ENCODE measurements around the gene TEX26. TPM values are rescaled to one million over a fixed set of nuclear protein-coding genes. Genes with fewer than 3 reads are reported as not detected.
A peak's percentile ranks its signal among the peaks of the same experiment; 100 is the strongest.

The TEX26 gene
- total and polyA plus RNA-seq, 4 experiments from 2014 or later, result not detected

DNA sequence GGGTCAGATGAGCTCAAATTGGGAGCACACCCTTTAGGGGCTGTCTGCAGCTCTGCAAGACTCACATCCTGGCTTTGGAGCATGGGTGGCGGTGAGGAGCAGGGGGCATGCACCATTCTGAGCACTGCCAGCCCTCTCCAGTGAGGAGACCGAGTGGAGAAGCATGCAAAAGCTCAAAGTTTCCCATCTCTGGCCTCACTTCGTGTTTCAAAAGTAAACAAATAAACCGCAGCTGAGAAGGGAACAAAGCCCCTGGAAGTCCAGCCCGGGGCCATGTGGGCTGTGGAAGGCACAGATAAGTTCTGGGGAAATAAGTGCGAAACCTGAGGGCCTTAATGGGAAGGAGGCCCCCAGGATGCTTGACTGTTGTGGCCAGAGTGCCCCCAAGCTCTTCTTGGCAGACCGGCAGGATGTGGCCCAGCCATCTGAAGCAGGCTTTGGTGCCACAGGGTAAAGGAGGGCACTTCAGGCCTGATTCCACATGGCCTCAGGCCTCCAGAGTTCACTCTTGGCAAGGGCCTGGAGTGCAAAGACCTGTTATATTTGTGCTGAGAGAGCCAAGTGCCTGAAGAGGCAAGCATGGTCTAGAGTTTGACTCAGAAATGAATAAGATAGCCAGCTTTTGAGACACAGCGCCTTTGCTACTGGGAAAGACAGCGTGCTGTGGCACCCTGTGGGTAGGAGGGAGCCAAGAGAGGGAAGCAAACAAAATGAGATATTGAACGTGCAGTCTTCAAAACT is 25.2 kb upstream of the TEX26 start:
- Histone ChIP-seq H3K4me3 (ENCODE audit: low read length in 2 of 2) (no peak overlapping the region), H3K27ac (ENCODE audit: low read depth, low read length) (no peak overlapping the region), H3K4me1 (ENCODE audit: insufficient read depth, low read length) (peaks cover 6% of the 10 kb centered on the region), H3K9me3 (ENCODE audit: control insufficient read depth in 1 of 2, low read length in 2 of 2) (no peaks in the 10 kb centered on the region), H3K27me3 (ENCODE audit: insufficient read depth, low read length) (peaks cover 9% of the 10 kb centered on the region), H3K36me3 (ENCODE audit: insufficient read depth, low read length) (no peaks in the 10 kb centered on the region)
- Mint-ChIP-seq H3K36me3 (no peaks in the 10 kb centered on the region), H3K4me3 (peak overlapping the region in 2 of 8 donors; percentile 24 to 27), H3K27ac (no peak overlapping the region), H3K4me1 (peaks cover 4 to 17% (median 12%) of the 10 kb centered on the region in 4 donors), H3K27me3 (peaks cover 48 to 51% of the 10 kb centered on the region in 2 donors), H3K9me3 (peaks cover 0 to 5% (median 0%) of the 10 kb centered on the region in 8 donors)
- no peak for DNase-seq
- ChIA-PET CTCF (ENCODE audit: partially characterized antibody) (no interaction called here), POLR2A (ENCODE audit: partially characterized antibody) (no interaction called here)
- intact Hi-C loops (cut with micrococcal nuclease), result no loop called here

GRCh38 chr13:30908416-30908980 is 24.0 kb upstream of the TEX26 start:
- Mint-ChIP-seq H3K9me3 (peaks cover 0 to 5% (median 0%) of the 10 kb centered on the region in 8 donors), H3K27ac (no peak overlapping the region), H3K4me3 (peak overlapping the region in 1 of 8 donors; percentile 17), H3K4me1 (peaks cover 4 to 17% (median 12%) of the 10 kb centered on the region in 4 donors), H3K36me3 (no peaks in the 10 kb centered on the region), H3K27me3 (peaks cover 43 to 44% of the 10 kb centered on the region in 2 donors)
- H3K36me3 ChIP-seq (ENCODE audit: insufficient read depth, low read length), result no peaks in the 10 kb centered on the region
- H3K4me1 ChIP-seq (ENCODE audit: insufficient read depth, low read length), result peaks cover 6% of the 10 kb centered on the region
- intact Hi-C loops (cut with micrococcal nuclease), result no loop called here
- H3K27me3 ChIP-seq (ENCODE audit: insufficient read depth, low read length), result peaks cover 9% of the 10 kb centered on the region
- H3K4me3 ChIP-seq (ENCODE audit: low read length in 2 of 2), result no peak overlapping the region
- ChIA-PET CTCF (ENCODE audit: partially characterized antibody) (no interaction called here), POLR2A (ENCODE audit: partially characterized antibody) (no interaction called here)
- DNase-seq, result no peak
- no peaks in the 10 kb centered on the region for H3K9me3 ChIP-seq (ENCODE audit: control insufficient read depth in 1 of 2, low read length in 2 of 2)
- no peak overlapping the region for H3K27ac ChIP-seq (ENCODE audit: low read depth, low read length)

- intact Hi-C loops (cut with micrococcal nuclease), result no loop called here
- peaks cover 28 to 33% of the 10 kb centered on the region in 2 donors for H3K27me3 Mint-ChIP-seq
- Histone ChIP-seq H3K4me1 (ENCODE audit: insufficient read depth, low read length) (peaks cover 6% of the 10 kb centered on the region), H3K36me3 (ENCODE audit: insufficient read depth, low read length) (no peaks in the 10 kb centered on the region), H3K4me3 (ENCODE audit: low read length in 2 of 2) (no peak overlapping the region), H3K9me3 (ENCODE audit: control insufficient read depth in 1 of 2, low read length in 2 of 2) (no peaks in the 10 kb centered on the region), H3K27ac (ENCODE audit: low read depth, low read length) (no peak overlapping the region), H3K27me3 (ENCODE audit: insufficient read depth, low read length) (peaks cover 9% of the 10 kb centered on the region)
- H3K4me1 Mint-ChIP-seq, result peaks cover 1 to 14% (median 9%) of the 10 kb centered on the region in 4 donors
- CTCF ChIA-PET (ENCODE audit: partially characterized antibody), result interaction anchor here (1.7 to 1.9 kb wide), 2 partner anchors 10 to 45 kb away, joined by 3 to 6 read pairs; no protein-coding TSS in a partner anchor
- no peak overlapping the region for H3K4me3 Mint-ChIP-seq
- no peaks in the 10 kb centered on the region for H3K36me3 Mint-ChIP-seq
- no peak overlapping the region for H3K27ac Mint-ChIP-seq
- DNase-seq, result no peak
- POLR2A ChIA-PET (ENCODE audit: partially characterized antibody), result interaction anchor here (0.5 kb wide), 1 partner anchor 1417 kb away, joined by 3 read pairs; no protein-coding TSS in a partner anchor
- H3K9me3 Mint-ChIP-seq, result peaks cover 0 to 1% (median 0%) of the 10 kb centered on the region in 8 donors
Observed at GRCh38 chr13:30910676-30911075, 21.8 kb upstream of the TEX26 start.

DNA sequence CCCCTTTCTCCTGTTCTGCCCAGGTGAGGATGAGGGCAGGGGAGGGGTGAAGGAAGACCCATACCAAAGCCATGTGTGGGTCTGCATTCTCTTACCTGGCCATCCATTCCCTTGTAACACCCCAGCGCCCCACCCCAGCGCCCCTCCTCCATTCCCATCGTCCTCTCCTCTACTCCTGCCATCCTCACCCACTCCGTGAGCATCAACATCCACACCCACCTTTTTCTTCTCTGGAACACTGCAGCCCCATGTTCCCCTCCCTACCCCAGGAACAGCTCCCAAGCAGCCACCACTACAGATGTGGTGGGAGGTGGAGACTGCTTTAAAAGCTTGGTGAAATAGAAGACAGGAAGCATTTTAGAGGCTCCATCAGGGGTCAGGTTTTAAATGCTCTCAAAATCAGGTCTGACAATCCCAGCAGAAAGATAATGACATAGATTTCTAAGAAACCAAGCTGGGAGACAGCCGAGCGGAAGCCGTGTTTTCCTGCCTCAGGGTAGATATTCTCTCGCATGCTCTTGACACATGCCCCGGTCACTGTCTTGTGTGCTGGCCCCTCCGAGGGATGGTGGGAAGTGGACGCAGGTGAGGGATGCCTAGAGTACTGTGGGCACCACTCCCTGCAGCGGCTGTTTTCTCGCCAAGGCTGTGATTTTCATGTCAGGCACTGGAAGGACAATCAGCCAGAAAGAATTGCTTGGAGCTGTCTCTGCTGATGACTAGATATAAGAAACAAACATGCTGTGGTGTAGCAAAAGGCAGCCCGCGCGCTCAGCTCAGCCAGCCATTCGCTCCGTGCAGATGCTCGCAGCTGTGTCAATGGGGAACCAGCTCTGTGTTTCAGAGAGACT is 16.5 kb upstream of the TEX26 start:
- Mint-ChIP-seq H3K4me1 (no peaks in the 10 kb centered on the region), H3K27ac (no peak overlapping the region), H3K4me3 (no peak overlapping the region), H3K36me3 (no peaks in the 10 kb centered on the region), H3K9me3 (no peaks in the 10 kb centered on the region), H3K27me3 (peaks cover 18 to 25% of the 10 kb centered on the region in 2 donors)
- intact Hi-C loops (cut with micrococcal nuclease), result no loop called here
- DNase-seq, result no peak
- Histone ChIP-seq H3K4me1 (ENCODE audit: insufficient read depth, low read length) (no peaks in the 10 kb centered on the region), H3K36me3 (ENCODE audit: insufficient read depth, low read length) (no peaks in the 10 kb centered on the region), H3K9me3 (ENCODE audit: control insufficient read depth in 1 of 2, low read length in 2 of 2) (no peaks in the 10 kb centered on the region), H3K27me3 (ENCODE audit: insufficient read depth, low read length) (peaks cover 3% of the 10 kb centered on the region), H3K4me3 (ENCODE audit: low read length in 2 of 2) (no peak overlapping the region), H3K27ac (ENCODE audit: low read depth, low read length) (no peak overlapping the region)
- POLR2A ChIA-PET (ENCODE audit: partially characterized antibody), result no interaction called here
- CTCF ChIA-PET (ENCODE audit: partially characterized antibody), result no interaction called here

GRCh38 chr13:30916991-30917390 is 15.5 kb upstream of the TEX26 start:
- peaks cover 3% of the 10 kb centered on the region for H3K27me3 ChIP-seq (ENCODE audit: insufficient read depth, low read length)
- H3K27me3 Mint-ChIP-seq, result peaks cover 18 to 21% of the 10 kb centered on the region in 2 donors
- no peak overlapping the region for H3K4me3 ChIP-seq (ENCODE audit: low read length in 2 of 2)
- CTCF ChIA-PET (ENCODE audit: partially characterized antibody), result no interaction called here
- H3K36me3 ChIP-seq (ENCODE audit: insufficient read depth, low read length), result no peaks in the 10 kb centered on the region
- no peak overlapping the region for H3K27ac ChIP-seq (ENCODE audit: low read depth, low read length)
- no peaks in the 10 kb centered on the region for H3K9me3 ChIP-seq (ENCODE audit: control insufficient read depth in 1 of 2, low read length in 2 of 2)
- intact Hi-C loops (cut with micrococcal nuclease), result no loop called here
- H3K4me3 Mint-ChIP-seq, result no peak overlapping the region
- POLR2A ChIA-PET (ENCODE audit: partially characterized antibody), result no interaction called here
- DNase-seq, result no peak
- no peaks in the 10 kb centered on the region for H3K36me3 Mint-ChIP-seq
- no peaks in the 10 kb centered on the region for H3K4me1 ChIP-seq (ENCODE audit: insufficient read depth, low read length)
- no peak overlapping the region for H3K27ac Mint-ChIP-seq
- no peaks in the 10 kb centered on the region for H3K9me3 Mint-ChIP-seq
- no peaks in the 10 kb centered on the region for H3K4me1 Mint-ChIP-seq

- no peaks in the 10 kb centered on the region for H3K9me3 Mint-ChIP-seq
- DNase-seq, result no peak
- Histone ChIP-seq H3K27ac (ENCODE audit: low read depth, low read length) (no peak overlapping the region), H3K27me3 (ENCODE audit: insufficient read depth, low read length) (peaks cover 3% of the 10 kb centered on the region), H3K4me3 (ENCODE audit: low read length in 2 of 2) (no peak overlapping the region), H3K4me1 (ENCODE audit: insufficient read depth, low read length) (no peaks in the 10 kb centered on the region), H3K9me3 (ENCODE audit: control insufficient read depth in 1 of 2, low read length in 2 of 2) (no peaks in the 10 kb centered on the region), H3K36me3 (ENCODE audit: insufficient read depth, low read length) (no peaks in the 10 kb centered on the region)
- no peak overlapping the region for H3K4me3 Mint-ChIP-seq
- ChIA-PET POLR2A (ENCODE audit: partially characterized antibody) (no interaction called here), CTCF (ENCODE audit: partially characterized antibody) (no interaction called here)
- intact Hi-C loops (cut with micrococcal nuclease), result no loop called here
- H3K27ac Mint-ChIP-seq, result no peak overlapping the region
- H3K27me3 Mint-ChIP-seq, result peaks cover 21 to 25% of the 10 kb centered on the region in 2 donors
- no peaks in the 10 kb centered on the region for H3K36me3 Mint-ChIP-seq
- H3K4me1 Mint-ChIP-seq, result no peaks in the 10 kb centered on the region
Observed at GRCh38 chr13:30918662-30919405, 13.6 kb upstream of the TEX26 start.

All from CD4-positive, alpha-beta memory T cell (primary cell).